HG02840 (cell line): ENCODE measurements around the gene CPEB3.
"Not testable (repeated sequence)": the region's sequence is repeated elsewhere in the genome, so short reads cannot be mapped to it uniquely, and the experiment has no call there.

Experiments
- ATAC-seq: cut with Tn5 transposase; IDR thresholded peaks from one replicate; pipeline ENCODE4 v1.9.1; 2021; ENCODE audit warnings: mild to moderate bottlenecking, moderate library complexity, moderate number of reproducible peaks; ENCODE audit not compliant: unreplicated experiment, low FRiP score

CPEB3 gene

DNA sequence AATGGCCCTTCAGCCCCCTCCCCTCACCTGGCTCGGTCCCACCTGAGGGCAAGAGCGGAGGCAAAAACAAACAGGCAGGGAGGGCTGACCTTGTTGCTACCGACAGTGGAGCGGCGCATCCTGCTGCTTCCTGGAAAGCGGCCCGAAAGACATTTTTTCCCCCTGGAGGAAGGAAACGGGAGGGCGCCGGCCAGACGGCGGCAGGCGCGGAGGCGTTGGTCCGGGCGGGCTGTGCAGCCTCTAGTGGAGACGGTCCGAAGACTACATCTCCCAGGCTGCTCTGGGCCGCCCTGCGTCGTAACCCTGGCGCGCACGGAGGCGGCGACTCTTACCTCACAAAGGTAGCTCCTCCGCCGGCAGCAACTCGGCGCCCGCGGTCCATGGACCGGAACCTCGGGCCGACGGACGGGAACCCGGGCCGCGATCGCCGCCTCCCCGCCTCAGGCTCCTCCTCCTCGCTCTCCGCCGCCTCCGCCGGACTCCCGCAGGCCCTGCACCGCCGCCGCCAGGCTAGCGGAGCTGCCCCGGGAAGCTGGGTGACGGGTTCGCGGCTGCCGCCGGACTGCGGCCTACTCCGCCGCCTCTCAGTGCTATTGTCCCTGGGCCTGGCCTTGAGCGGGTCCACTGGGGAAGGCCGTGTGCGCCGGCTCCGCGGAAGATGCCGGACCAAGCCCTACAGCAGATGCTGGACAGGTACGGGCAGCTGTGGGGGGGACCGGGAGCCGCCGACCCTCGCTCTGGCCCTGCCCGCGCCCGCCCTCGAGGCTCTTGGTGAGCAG lies at the start of gene CPEB3, which contains the start of gene MARCHF5:
Gene CPEB3 (minus strand): TSS at position 242 of the 779 bp plus-strand sequence. CDS start 50,728 bp downstream, outside the sequence.
Gene MARCHF5 (plus strand): TSS at position 331 of the 779 bp plus-strand sequence. CDS start 328 bp downstream, at position 659.
- ATAC-seq, result peak; percentile 98

GRCh38 chr10:92329927-92330326 lies 39.0 kb upstream of the CPEB3 start:
- not testable (repeated sequence) for ATAC-seq

DNA sequence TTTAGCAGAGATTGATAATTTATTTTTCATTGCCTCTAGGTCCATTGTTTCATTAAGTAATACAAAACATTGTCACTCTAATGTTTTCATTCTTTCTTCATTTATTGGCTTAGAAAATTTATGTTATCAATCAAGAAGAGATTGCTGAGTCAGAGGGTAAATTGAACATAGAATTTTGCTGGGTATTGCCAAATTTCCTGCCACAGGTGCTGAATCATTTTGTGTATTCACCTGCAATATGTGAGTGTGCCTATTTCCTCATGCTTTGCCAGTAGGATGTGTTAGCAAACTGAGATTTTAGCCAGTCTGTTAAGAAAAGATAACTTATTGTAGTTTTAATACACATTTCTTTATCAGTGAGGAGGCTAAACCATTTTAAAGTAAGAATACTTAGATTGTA lies 38.1 kb upstream of the CPEB3 start:
- no peak for ATAC-seq

DNA sequence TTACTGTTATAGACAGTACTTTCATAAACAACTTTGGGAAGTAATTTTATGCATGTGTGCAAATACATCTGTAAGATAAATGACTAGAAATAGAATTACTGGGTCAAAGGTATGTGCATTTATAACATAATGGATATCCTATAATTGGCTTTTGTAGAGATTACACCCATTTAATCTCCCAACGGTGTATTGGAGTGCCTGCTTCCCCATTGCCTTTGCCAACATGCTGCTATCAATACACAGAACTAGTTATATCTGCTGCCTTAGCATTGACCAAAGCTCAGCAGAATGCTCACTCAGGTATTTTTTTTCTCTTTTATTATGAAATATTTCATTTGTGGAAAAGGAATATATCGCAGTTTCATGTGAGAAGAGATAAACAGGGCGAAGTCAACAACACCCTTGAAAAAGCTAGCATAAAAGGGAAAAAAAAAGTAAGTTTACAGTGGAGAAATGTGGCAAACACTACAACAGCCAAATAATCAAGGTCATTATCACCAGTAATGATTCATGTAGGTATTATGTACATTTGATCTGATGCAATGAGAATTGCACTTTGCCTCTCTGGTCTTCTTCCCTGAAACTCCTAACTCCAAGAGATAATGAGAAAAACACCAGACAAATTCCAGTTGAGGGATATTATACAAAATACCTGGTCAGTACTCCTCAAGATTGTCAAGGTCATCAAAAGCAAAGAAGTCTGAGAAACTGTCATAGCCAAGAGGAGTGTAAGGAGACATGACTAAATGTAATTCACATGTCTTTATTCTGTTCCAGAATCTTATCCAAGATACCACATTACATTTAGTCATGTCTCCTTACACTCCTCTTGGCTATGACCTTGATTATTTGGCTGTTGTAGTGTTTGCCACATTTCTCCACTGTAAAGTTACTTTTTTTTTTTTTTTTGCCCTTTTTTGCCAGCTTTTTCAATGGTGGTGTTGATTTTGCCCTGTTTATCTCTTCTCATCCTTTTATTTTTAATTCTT lies 36.9 kb upstream of the CPEB3 start:
- ATAC-seq, result no peak

GRCh38 chr10:92323079-92323478 lies 32.2 kb upstream of the CPEB3 start:
- ATAC-seq, result no peak

DNA sequence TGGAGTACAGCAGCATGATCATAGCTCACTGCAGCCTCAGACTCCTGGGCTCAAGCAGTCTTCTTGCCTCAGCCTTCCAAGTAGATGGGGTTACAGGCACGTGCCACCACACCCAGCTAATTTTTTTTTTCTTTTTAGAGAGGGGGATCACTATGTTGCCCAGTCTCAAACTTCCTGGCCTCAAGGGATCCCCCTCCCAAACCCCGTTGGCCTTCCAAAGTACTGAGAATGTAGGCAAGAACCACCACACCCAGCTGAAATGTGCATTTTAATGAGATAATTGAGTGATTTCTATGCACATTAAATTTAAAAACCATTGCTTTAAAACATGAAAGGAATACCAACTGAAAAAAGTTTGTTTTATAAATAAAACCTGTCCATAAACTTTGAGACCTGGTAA lies 25.7 kb upstream of the CPEB3 start:
- ATAC-seq, result no peak

GRCh38 chr10:92313750-92314149 lies 22.9 kb upstream of the CPEB3 start:
- no peak for ATAC-seq

GRCh38 chr10:92309272-92309671 lies 18.4 kb upstream of the CPEB3 start:
- no peak for ATAC-seq

DNA sequence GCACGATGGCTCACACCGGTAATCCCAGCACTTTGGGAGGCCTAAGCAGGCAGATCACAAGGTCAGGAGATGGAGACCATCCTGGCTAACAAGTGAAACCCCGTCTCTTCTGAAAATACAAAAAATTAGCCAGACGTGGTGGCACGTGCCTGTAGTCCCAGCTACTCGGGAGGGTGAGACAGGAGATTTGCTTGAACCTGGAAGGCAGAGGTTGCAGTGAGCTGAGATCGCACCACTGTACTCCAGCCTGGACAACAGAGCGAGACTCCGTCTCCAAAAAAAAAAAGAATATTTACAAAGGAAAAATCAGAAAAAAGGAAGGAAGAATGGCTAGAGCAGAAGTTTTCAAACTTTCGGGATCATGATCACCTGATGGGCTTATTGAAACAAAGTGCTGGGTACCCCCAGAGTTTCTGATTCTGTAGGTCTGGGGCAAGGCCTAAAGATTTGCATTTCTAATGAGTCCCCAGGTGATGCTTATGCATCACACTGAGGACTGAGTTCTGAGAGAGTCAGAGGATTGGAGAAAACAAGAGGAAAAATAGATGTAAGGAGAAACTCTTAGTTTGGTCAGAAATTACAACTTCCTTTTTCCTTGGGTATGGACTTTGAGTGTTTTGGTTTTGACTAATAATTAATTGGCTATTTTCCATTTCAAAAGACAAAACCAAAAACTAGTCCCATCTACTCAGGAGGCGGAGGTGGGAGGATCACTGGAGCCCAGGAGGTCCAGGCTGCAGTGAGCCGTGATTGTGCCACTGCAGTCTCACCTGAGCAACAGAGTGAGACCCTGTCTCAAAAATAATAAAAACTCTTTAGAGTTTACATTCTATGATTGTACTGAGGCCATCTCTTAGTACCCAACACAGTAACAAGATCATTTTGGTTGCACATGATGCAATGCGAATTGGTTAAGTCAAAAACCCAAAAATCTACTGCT lies 14.5 kb upstream of the CPEB3 start:
- no peak for ATAC-seq

DNA sequence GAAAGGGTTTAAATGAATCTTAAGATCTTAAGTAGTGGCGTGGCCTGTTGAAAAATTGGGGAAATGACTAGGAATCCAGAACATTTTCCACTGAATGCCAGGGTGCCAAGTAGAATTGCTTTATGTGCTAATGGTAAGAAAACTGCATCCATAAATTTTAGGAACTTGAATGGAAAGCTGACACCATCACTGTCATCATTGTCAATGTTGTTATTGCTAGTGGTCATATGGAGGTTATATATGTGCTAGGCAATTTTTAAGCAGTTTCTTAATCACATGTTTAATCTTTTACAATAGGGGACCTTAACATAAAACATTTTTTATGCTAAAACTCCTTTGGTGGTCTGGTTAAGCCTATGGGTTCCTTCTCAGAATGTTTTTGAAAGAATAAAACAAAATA lies 13.2 kb upstream of the CPEB3 start:
- no peak for ATAC-seq

DNA sequence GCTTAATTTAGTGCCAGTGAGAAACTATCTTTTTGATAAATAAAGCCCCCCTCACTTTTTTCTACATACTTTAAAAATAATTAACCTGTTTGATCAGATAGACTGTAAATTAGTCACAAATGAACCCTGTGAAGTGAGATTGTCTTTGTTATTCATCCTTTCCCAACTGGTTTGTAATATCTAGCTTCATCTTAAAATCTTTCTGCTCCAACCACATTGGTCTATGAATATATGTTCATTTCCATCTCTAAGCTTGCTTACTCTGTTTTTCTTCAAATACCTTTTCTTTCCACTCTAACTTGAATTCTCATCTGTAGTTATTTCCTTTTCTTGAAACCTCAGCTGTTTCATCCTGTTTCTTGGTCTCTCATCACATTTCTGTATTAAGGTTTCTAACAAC lies 12.2 kb upstream of the CPEB3 start:
- no peak for ATAC-seq

GRCh38 chr10:92298487-92298886 lies 7.6 kb upstream of the CPEB3 start:
- no peak for ATAC-seq

GRCh38 chr10:92291921-92292845 lies 1.3 kb upstream of the CPEB3 start:
- no peak for ATAC-seq

- ATAC-seq, result no peak
These were observed 663 bp upstream of the CPEB3 start for GRCh38 chr10:92291616-92291865.

DNA sequence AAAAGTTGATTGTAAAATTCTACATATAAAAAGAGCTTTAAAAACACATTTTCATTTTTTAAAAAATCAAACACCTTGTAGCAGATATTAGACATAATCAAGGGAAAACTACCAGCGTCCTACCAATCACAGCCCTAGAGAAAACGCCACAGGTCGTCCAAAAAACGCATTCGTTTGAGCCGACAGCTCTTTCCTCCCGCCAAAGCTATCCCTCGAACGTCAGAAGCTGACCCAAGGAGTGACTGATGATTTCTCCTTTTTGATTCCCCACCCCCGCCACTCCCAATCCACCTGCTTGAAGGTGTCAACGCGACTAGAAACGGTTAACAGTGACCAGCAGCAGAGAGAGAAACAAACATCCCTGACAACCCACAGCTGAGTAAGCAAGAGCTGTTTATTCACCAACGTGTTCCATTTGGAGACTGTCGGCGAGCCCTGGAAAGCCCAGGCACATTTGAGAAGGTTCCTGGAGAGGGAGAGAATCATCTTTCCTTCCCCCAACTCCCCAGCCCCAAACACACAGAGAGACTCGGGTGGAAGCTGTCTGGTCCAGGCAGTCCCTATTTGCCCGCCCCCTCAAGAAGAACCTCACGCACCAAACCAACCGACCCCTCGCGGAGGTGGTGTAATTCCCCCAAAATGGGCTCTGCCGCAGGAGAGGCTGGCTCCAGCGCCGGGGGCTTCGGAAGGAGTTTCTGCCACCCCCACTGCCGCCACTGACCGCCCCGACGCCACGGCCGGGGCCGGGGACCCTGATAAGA lies 622 bp downstream of the CPEB3 start:
- ATAC-seq, result peak; percentile 17

- no peak for ATAC-seq
These were observed 6.7 kb downstream of the CPEB3 start for GRCh38 chr10:92284112-92284704.

DNA sequence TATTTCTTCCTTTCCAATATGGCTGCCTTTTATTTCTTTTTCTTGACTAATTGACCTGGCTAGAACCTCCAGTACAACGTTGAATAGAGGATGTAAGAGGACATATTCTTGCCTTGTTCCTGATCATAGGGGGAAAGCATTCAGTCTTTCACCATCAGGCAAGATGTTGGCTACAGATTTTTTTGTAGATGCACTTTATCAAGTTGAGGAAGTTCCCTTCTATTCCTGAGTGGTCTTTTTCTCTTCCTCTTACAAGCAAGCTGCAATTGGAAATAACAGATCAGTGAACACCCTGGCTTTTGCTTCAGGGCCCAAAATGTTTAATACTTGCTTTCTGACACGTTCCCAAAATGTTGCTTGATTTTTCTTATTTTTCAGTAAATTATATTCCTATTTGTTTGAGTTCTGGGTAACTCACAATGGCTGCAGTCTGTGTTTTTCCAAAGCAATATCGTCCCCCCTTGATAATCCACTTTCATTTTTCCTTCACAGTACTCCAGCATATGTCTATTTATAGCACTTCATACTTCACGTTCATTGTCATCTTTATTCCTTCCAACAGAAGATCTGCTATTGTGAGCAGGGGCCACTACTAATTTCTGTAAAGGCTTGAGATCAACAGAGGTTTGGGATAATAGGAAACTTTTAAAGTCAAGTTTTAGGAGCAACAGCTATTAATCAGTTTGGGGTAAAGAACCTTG lies 11.7 kb downstream of the CPEB3 start:
- no peak for ATAC-seq

GRCh38 chr10:92274071-92274470 lies 16.8 kb downstream of the CPEB3 start:
- ATAC-seq, result no peak
